HL-60 (cell line): Measurements from ENCODE around the gene OR5D13.

Experiments used
- DNase-seq, 2 experiments: peaks; one replicate each; pipeline ENCODE4 v3.0.0-alpha.2; 2010 to 2020; ENCODE audit warnings: low read depth in 1 of 2, low spot score in 1 of 2
- H3K27ac ChIP-seq: fragments of 250-450 bp; sonication (Bioruptor Pico); replicated peaks from 2 replicates; pipeline ENCODE4 v1.5.1; 2020; ENCODE audit warnings: mild to moderate bottlenecking, moderate library complexity
- H3K27me3 ChIP-seq: fragments of 250-450 bp; sonication (Bioruptor Pico); 2 replicates; pipeline ENCODE4 v1.5.1; 2021; ENCODE audit warnings: mild to moderate bottlenecking, moderate library complexity; ENCODE audit not compliant: insufficient read depth, poor library complexity, severe bottlenecking
- H3K4me3 ChIP-seq: replicated peaks from 2 replicates; pipeline ENCODE4 v1.5.1; 2011; ENCODE audit warnings: mild to moderate bottlenecking, control low read depth, low read length; ENCODE audit not compliant: insufficient read depth
- CTCF ChIP-seq: IDR thresholded peaks from one replicate; pipeline ENCODE4 v1.5.1; 2011; ENCODE audit warnings: low read length, control low read depth, inconsistent platforms; ENCODE audit not compliant: insufficient read depth
- GABPA ChIP-seq: IDR thresholded peaks from 2 replicates; pipeline ENCODE4 v1.6.1; 2012; ENCODE audit warnings: low read depth
- POLR2AphosphoS5 ChIP-seq: IDR thresholded peaks from 2 replicates; pipeline ENCODE4 v1.6.1; 2012; ENCODE audit warnings: low read depth
- REST ChIP-seq: IDR thresholded peaks from 2 replicates; pipeline ENCODE4 v1.6.1; 2012; ENCODE audit warnings: low read depth; ENCODE audit not compliant: insufficient replicate concordance
- SPI1 ChIP-seq: IDR thresholded peaks from 2 replicates; pipeline ENCODE4 v1.6.1; 2012; ENCODE audit warnings: low read depth, mild to moderate bottlenecking, borderline replicate concordance
- long read RNA-seq: library from polyadenylated mRNA; unstranded; transcript quantifications from one replicate; pipeline ENCODE4 v2.0.0, GENCODE V29; 2020

Gene OR5D13
- long read RNA-seq = 0 reads

- Histone ChIP-seq H3K27ac (no peak within 1 kb of the TSS), H3K4me3 (no peak within 1 kb of the TSS), H3K27me3 (no peaks in the 10 kb centered on the region)
- no peak for DNase-seq
- TF ChIP-seq GABPA = no peak
- TF ChIP-seq POLR2AphosphoS5 = no peak
- no peak for TF ChIP-seq SPI1
- no peak for TF ChIP-seq REST
- no peak for TF ChIP-seq CTCF
Observed at GRCh38 chr11:55773138-55773537, at the start of gene OR5D13. Gene OR5D13, plus strand, starts transcription at chr11:55773438. Its CDS starts 0 bp downstream, at chr11:55773438.

GRCh38 chr11:55726715-55727324 is 46.4 kb upstream of the OR5D13 start:
- TF ChIP-seq SPI1 (no peak), POLR2AphosphoS5 (no peak), REST (no peak), CTCF (no peak), GABPA (no peak)
- H3K4me3 ChIP-seq = no peak overlapping the region
- no peaks in the 10 kb centered on the region for H3K27me3 ChIP-seq
- no peak overlapping the region for H3K27ac ChIP-seq
- no peak for DNase-seq

- peak in 1 of 2 experiments; percentile 2 for DNase-seq
- Histone ChIP-seq H3K27me3 (no peaks in the 10 kb centered on the region), H3K4me3 (no peak overlapping the region), H3K27ac (no peak overlapping the region)
- TF ChIP-seq POLR2AphosphoS5 = no peak
- TF ChIP-seq SPI1 = peak; percentile 78
- TF ChIP-seq GABPA = no peak
Observed at GRCh38 chr11:55732936-55733335, 40.3 kb upstream of the OR5D13 start.

- Histone ChIP-seq H3K4me3 (no peak overlapping the region), H3K27me3 (no peaks in the 10 kb centered on the region), H3K27ac (no peak overlapping the region)
- no peak for DNase-seq
- no peak for TF ChIP-seq SPI1
- no peak for TF ChIP-seq GABPA
- no peak for TF ChIP-seq REST
- TF ChIP-seq CTCF = no peak
- no peak for TF ChIP-seq POLR2AphosphoS5
Observed at GRCh38 chr11:55791606-55792005, 18.4 kb downstream of the OR5D13 start.
